A673 (cell line): ENCODE measurements around the gene USHBP1. TPM values are rescaled to one million over a fixed set of nuclear protein-coding genes. Genes with fewer than 3 reads are reported as not detected.

Experiments used
- BruUV-seq: library from RNA; stranded (reverse); fragments of 400-500 nt; replicated peaks from 2 replicates; lab custom pipeline; 2021; lab: Mats Ljungman, UMichigan
- CTCF ChIA-PET: fragments of 300-600 bp; sonication (Branson Sonifier 250); formaldehyde crosslinking; loops from one replicate; lab custom pipeline; 2022; ENCODE audit warnings: antibody characterized with exemption; lab: Charles Lee
- POLR2A ChIA-PET: fragments of 300-600 bp; sonication (Branson Sonifier 250); formaldehyde crosslinking; loops from one replicate; lab custom pipeline; 2022; ENCODE audit warnings: antibody characterized with exemption; ENCODE audit not compliant: low non-redundant PET; lab: Charles Lee
- DNase-seq: peaks from one replicate; pipeline ENCODE4 v3.0.0-alpha.2; 2015; ENCODE audit warnings: low spot score
- H3K27ac ChIP-seq: fragments of 200-600 bp; sonication (generic); 2 replicates; pipeline ENCODE4 v1.5.1; 2016; ENCODE audit warnings: mixed run types, low read depth, mild to moderate bottlenecking, mixed read lengths, antibody characterized with exemption, low read length; ENCODE audit not compliant: poor library complexity, severe bottlenecking
- H3K27me3 ChIP-seq: fragments of 200-600 bp; sonication (generic); replicated peaks from 2 replicates; pipeline ENCODE4 v1.6.1; 2017; ENCODE audit warnings: mixed run types, low read depth, mild to moderate bottlenecking, mixed read lengths, antibody characterized with exemption, low read length; ENCODE audit not compliant: insufficient read depth, poor library complexity
- H3K36me3 ChIP-seq: fragments of 200-600 bp; sonication (generic); 2 replicates; pipeline ENCODE4 v1.6.1; 2016; ENCODE audit warnings: mixed run types, mild to moderate bottlenecking, mixed read lengths, antibody characterized with exemption, low read length; ENCODE audit not compliant: insufficient read depth, poor library complexity, severe bottlenecking
- H3K4me1 ChIP-seq: fragments of 200-600 bp; sonication (generic); 2 replicates; pipeline ENCODE4 v1.6.1; 2017; ENCODE audit warnings: mixed run types, mild to moderate bottlenecking, mixed read lengths, antibody characterized with exemption, low read length; ENCODE audit not compliant: insufficient read depth, poor library complexity, severe bottlenecking
- H3K4me3 ChIP-seq: fragments of 200-600 bp; sonication (generic); 2 replicates; pipeline ENCODE4 v1.5.1; 2016; ENCODE audit warnings: low read depth, mixed run types, mild to moderate bottlenecking, mixed read lengths, low read length; ENCODE audit not compliant: poor library complexity, severe bottlenecking
- H3K9me3 ChIP-seq: fragments of 200-600 bp; sonication (generic); 2 replicates; pipeline ENCODE4 v1.6.1; 2016; ENCODE audit warnings: mixed run types, low read depth, mild to moderate bottlenecking, mixed read lengths, antibody characterized with exemption, low read length; ENCODE audit not compliant: poor library complexity, severe bottlenecking
- EZH2 ChIP-seq: fragments of 200-600 bp; sonication (generic); IDR thresholded peaks from 2 replicates; pipeline ENCODE4 v1.6.1; 2017; ENCODE audit warnings: borderline replicate concordance, low read depth, mild to moderate bottlenecking, mixed read lengths, antibody characterized with exemption, low read length; ENCODE audit not compliant: poor library complexity, severe bottlenecking
- intact Hi-C: fragments of 100-400 bp; cut with micrococcal nuclease; formaldehyde crosslinking; loops from one replicate; pipeline ENCODE4 v1.10.0; 2022; ENCODE audit not compliant: unreplicated experiment
- total RNA-seq: library from RNA; stranded (reverse); gene quantifications from 2 replicates; pipeline ENCODE4 v1.2.3, GENCODE V29; 2021
- TF ChIP-seq, protein P1 (sequence below): fragments of 300-800, 200-600 bp; sonication (generic); conservative IDR thresholded peaks from 2 replicates; pipeline ENCODE4 v1.5.1; 2017; ENCODE audit warnings: low read depth, mild to moderate bottlenecking, antibody characterized with exemption, low read length, moderate library complexity, mixed read lengths

Gene USHBP1
- total RNA-seq, 1 experiment from 2014 or later, result not detected

- POLR2A ChIA-PET, result no interaction called here
- Histone ChIP-seq H3K4me1 (peaks cover 4% of the 10 kb centered on the region), H3K27me3 (no peaks in the 10 kb centered on the region), H3K27ac (no peak overlapping the region), H3K36me3 (no peaks in the 10 kb centered on the region), H3K4me3 (no peak overlapping the region), H3K9me3 (no peaks in the 10 kb centered on the region)
- DNase-seq, result no peak
- TF ChIP-seq EZH2, result no peak
- TF ChIP-seq, protein P1, sequence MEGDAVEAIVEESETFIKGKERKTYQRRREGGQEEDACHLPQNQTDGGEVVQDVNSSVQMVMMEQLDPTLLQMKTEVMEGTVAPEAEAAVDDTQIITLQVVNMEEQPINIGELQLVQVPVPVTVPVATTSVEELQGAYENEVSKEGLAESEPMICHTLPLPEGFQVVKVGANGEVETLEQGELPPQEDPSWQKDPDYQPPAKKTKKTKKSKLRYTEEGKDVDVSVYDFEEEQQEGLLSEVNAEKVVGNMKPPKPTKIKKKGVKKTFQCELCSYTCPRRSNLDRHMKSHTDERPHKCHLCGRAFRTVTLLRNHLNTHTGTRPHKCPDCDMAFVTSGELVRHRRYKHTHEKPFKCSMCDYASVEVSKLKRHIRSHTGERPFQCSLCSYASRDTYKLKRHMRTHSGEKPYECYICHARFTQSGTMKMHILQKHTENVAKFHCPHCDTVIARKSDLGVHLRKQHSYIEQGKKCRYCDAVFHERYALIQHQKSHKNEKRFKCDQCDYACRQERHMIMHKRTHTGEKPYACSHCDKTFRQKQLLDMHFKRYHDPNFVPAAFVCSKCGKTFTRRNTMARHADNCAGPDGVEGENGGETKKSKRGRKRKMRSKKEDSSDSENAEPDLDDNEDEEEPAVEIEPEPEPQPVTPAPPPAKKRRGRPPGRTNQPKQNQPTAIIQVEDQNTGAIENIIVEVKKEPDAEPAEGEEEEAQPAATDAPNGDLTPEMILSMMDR, result no peak
- no TSS peak for BruUV-seq
- CTCF ChIA-PET, result interaction anchor here (0.5 kb wide), 1 partner anchor 48 kb away, joined by 5 read pairs; no protein-coding TSS in a partner anchor
- intact Hi-C loops, result loop anchor here (10.0 kb wide), 1 partner anchor 511 kb away; no protein-coding TSS in a partner anchor
Observed at GRCh38 chr19:17285415-17286135, 21.0 kb upstream of the USHBP1 start.

DNA sequence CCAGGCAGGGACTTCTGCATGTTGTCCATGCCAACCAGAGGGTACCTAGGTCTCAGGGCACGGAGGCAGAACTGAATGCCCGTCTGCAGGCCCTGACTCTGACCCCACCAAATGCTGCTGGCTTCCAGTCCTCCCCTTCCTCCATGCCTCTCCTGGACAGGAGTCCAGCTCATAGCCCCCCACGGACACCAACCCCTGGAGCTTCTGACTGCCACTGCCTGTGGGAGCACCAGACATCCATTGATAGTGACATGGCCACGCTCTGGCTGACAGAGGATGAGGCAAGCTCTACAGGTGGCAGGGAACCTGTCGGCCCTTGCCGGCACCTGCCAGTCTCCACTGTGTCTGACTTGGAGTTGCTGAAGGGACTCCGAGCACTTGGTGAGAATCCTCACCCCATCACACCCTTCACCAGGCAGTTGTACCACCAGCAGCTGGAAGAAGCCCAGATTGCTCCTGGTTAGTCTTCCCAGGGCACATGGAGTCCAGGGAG lies 19.0 kb upstream of the USHBP1 start:
- H3K4me1 ChIP-seq, result peaks cover 4% of the 10 kb centered on the region
- CTCF ChIA-PET, result interaction anchor here (0.5 kb wide), 1 partner anchor 62 kb away, joined by 5 read pairs; no protein-coding TSS in a partner anchor
- H3K4me3 ChIP-seq, result no peak overlapping the region
- BruUV-seq, result no TSS peak
- intact Hi-C loops, result loop anchor here (2.0 to 10.0 kb wide), 3 partner anchors 79 to 509 kb away; no protein-coding TSS in a partner anchor
- no peaks in the 10 kb centered on the region for H3K36me3 ChIP-seq
- POLR2A ChIA-PET, result no interaction called here
- TF ChIP-seq, protein P1, result no peak
- TF ChIP-seq EZH2, result no peak
- H3K27me3 ChIP-seq, result no peaks in the 10 kb centered on the region
- H3K9me3 ChIP-seq, result no peaks in the 10 kb centered on the region
- no peak for DNase-seq
- no peak overlapping the region for H3K27ac ChIP-seq

DNA sequence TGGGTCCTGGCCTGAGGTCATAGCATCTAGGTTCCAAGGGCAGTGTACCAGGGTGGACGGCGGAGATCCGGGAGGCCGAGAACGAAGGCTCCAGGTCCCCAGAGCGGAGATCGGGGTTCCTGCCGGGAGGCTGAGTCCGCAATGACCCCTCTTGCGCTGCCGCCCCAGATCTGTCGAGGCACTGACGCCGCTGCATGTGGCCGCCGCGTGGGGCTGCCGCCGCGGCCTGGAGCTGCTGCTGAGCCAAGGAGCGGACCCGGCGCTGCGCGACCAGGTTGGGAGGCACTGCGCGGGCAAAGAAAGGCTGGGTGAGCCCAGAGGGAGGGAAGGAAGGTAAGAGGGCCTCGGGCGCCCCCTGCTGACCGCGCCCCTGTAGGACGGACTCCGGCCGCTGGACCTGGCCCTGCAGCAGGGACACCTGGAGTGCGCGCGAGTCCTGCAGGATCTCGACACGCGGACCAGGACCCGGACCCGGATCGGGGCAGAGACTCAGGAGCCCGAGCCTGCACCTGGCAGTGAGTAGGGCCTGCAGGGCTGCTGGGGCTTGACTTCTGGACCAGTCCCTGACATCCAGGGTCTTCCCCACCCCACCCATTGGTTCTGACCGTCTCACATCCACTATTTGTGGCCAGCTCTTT lies 18.1 kb upstream of the USHBP1 start:
- TF ChIP-seq EZH2, result no peak
- TF ChIP-seq, protein P1, result peak; percentile 93
- H3K4me1 ChIP-seq, result peaks cover 4% of the 10 kb centered on the region
- peak overlapping the region; percentile 29 for H3K27ac ChIP-seq
- ChIA-PET CTCF (interaction anchor here (0.6 kb wide), 1 partner anchor 570 kb away, joined by 6 read pairs; no protein-coding TSS in a partner anchor), POLR2A (no interaction called here)
- H3K27me3 ChIP-seq, result no peaks in the 10 kb centered on the region
- H3K36me3 ChIP-seq, result no peaks in the 10 kb centered on the region
- H3K9me3 ChIP-seq, result no peaks in the 10 kb centered on the region
- peak overlapping the region; percentile 55 for H3K4me3 ChIP-seq
- BruUV-seq, result no TSS peak
- intact Hi-C loops, result loop anchor here (2.0 to 10.0 kb wide), 3 partner anchors 78 to 508 kb away; no protein-coding TSS in a partner anchor
- peak; percentile 89 for DNase-seq
